Upper lobe of left lung (tissue), 4 donors: ENCODE data around the gene PPP1R13B.

Source experiments
- POLR2AphosphoS5 ChIP-seq, 2 donors: sonication (generic); formaldehyde crosslinking; IDR thresholded peaks; one replicate each; pipeline ENCODE4 v1.5.1; 2017; ENCODE audit warnings: antibody characterized with exemption in 2 of 2
- TF ChIP-seq, protein P1 (sequence below), 6 experiments: fragments of 450-650 bp in 4 of 6; fragments of 200-600 bp in 2 of 6; sonication (generic) in 2 of 6; IDR thresholded peaks; one replicate each; pipeline ENCODE4 v1.5.1; 2016 to 2019; ENCODE audit warnings: antibody characterized with exemption in 6 of 6

DNA sequence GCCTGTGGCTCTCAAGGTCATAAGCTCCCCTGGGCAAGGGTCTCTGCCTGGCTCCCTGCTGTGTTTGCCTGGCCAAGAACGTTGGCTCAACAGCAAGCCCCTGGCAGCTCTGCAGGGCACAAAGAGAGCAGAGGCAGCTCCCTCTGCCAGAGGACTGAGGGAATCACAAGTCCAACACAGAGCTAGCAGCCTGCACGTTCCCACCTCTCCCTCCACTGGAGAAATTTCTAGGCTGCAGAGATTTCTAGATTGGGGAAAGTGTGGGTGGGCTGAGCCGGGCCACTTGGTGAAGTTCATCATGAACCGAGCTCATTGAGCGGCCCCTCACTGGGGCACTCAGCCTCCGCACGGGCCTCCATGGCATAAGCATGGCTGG is 111.9 kb downstream of the PPP1R13B start:
- TF ChIP-seq POLR2AphosphoS5 (IDR thresholded peaks at IDR 0.05) = no peak
- TF ChIP-seq, protein P1, sequence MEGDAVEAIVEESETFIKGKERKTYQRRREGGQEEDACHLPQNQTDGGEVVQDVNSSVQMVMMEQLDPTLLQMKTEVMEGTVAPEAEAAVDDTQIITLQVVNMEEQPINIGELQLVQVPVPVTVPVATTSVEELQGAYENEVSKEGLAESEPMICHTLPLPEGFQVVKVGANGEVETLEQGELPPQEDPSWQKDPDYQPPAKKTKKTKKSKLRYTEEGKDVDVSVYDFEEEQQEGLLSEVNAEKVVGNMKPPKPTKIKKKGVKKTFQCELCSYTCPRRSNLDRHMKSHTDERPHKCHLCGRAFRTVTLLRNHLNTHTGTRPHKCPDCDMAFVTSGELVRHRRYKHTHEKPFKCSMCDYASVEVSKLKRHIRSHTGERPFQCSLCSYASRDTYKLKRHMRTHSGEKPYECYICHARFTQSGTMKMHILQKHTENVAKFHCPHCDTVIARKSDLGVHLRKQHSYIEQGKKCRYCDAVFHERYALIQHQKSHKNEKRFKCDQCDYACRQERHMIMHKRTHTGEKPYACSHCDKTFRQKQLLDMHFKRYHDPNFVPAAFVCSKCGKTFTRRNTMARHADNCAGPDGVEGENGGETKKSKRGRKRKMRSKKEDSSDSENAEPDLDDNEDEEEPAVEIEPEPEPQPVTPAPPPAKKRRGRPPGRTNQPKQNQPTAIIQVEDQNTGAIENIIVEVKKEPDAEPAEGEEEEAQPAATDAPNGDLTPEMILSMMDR (IDR thresholded peaks at IDR 0.05) = no peak
